Measurements from ENCODE around the gene SIGLEC1. TPM values are rescaled to one million over a fixed set of nuclear protein-coding genes. Genes with fewer than 3 reads are reported as not detected.

The SIGLEC1 gene
- total RNA-seq, 1 experiment from 2014 or later: not detected

- no TSS peak for BruUV-seq (replicated peaks)
- no peak overlapping the region for H3K27ac ChIP-seq (ENCODE audit: low read depth, low read length, poor library complexity, severe bottlenecking)
- H3K4me3 ChIP-seq (ENCODE audit: low read depth, low read length, poor library complexity, severe bottlenecking): no peak overlapping the region
- CTCF ChIA-PET: interaction anchor here (1.4 kb wide), 1 partner anchor 40 kb away, joined by 3 read pairs; no protein-coding TSS in a partner anchor
- intact Hi-C loops (cut with micrococcal nuclease; ENCODE audit: unreplicated experiment): loop anchor here (10.0 kb wide), 1 partner anchor 414 kb away; no protein-coding TSS in a partner anchor
- POLR2A ChIA-PET (ENCODE audit: low non-redundant PET): no interaction called here
- no peaks in the 10 kb centered on the region for H3K4me1 ChIP-seq (ENCODE audit: insufficient read depth, low read length, poor library complexity, severe bottlenecking)
- TF ChIP-seq CTCF (conservative IDR thresholded peaks at IDR 0.05; ENCODE audit: low read depth, low read length) (no peak), EZH2 (IDR thresholded peaks at IDR 0.05; ENCODE audit: borderline replicate concordance, low read depth, low read length, poor library complexity, severe bottlenecking) (no peak)
- H3K9me3 ChIP-seq (ENCODE audit: low read depth, low read length, poor library complexity, severe bottlenecking): no peaks in the 10 kb centered on the region
- peaks cover 40% of the 10 kb centered on the region for H3K27me3 ChIP-seq (replicated peaks; ENCODE audit: insufficient read depth, low read depth, low read length, poor library complexity)
- no peaks in the 10 kb centered on the region for H3K36me3 ChIP-seq (ENCODE audit: insufficient read depth, low read length, poor library complexity, severe bottlenecking)
- DNase-seq (ENCODE audit: low spot score): no peak
These were observed 41.5 kb downstream of the SIGLEC1 start for GRCh38 chr20:3670945-3671344.

GRCh38 chr20:3670511-3670910, 41.9 kb downstream of the SIGLEC1 start:
- intact Hi-C loops (cut with micrococcal nuclease; ENCODE audit: unreplicated experiment): loop anchor here (10.0 kb wide), 1 partner anchor 414 kb away; no protein-coding TSS in a partner anchor
- H3K27me3 ChIP-seq (replicated peaks; ENCODE audit: insufficient read depth, low read depth, low read length, poor library complexity): peaks cover 35% of the 10 kb centered on the region
- TF ChIP-seq EZH2 (IDR thresholded peaks at IDR 0.05; ENCODE audit: borderline replicate concordance, low read depth, low read length, poor library complexity, severe bottlenecking) (no peak), CTCF (conservative IDR thresholded peaks at IDR 0.05; ENCODE audit: low read depth, low read length) (no peak)
- no peak overlapping the region for H3K27ac ChIP-seq (ENCODE audit: low read depth, low read length, poor library complexity, severe bottlenecking)
- BruUV-seq (replicated peaks): no TSS peak
- no peaks in the 10 kb centered on the region for H3K4me1 ChIP-seq (ENCODE audit: insufficient read depth, low read length, poor library complexity, severe bottlenecking)
- DNase-seq (ENCODE audit: low spot score): no peak
- POLR2A ChIA-PET (ENCODE audit: low non-redundant PET): no interaction called here
- H3K36me3 ChIP-seq (ENCODE audit: insufficient read depth, low read length, poor library complexity, severe bottlenecking): no peaks in the 10 kb centered on the region
- CTCF ChIA-PET: interaction anchor here (1.4 kb wide), 1 partner anchor 40 kb away, joined by 3 read pairs; no protein-coding TSS in a partner anchor
- H3K9me3 ChIP-seq (ENCODE audit: low read depth, low read length, poor library complexity, severe bottlenecking): no peaks in the 10 kb centered on the region
- no peak overlapping the region for H3K4me3 ChIP-seq (ENCODE audit: low read depth, low read length, poor library complexity, severe bottlenecking)

- H3K36me3 ChIP-seq (ENCODE audit: insufficient read depth, low read length, poor library complexity, severe bottlenecking): no peaks in the 10 kb centered on the region
- ChIA-PET POLR2A (ENCODE audit: low non-redundant PET) (no interaction called here), CTCF (no interaction called here)
- H3K27ac ChIP-seq (ENCODE audit: low read depth, low read length, poor library complexity, severe bottlenecking): no peak overlapping the region
- no TSS peak for BruUV-seq (replicated peaks)
- no peak for TF ChIP-seq EZH2 (IDR thresholded peaks at IDR 0.05; ENCODE audit: borderline replicate concordance, low read depth, low read length, poor library complexity, severe bottlenecking)
- no peak for TF ChIP-seq CTCF (conservative IDR thresholded peaks at IDR 0.05; ENCODE audit: low read depth, low read length)
- peaks cover 29% of the 10 kb centered on the region for H3K27me3 ChIP-seq (replicated peaks; ENCODE audit: insufficient read depth, low read depth, low read length, poor library complexity)
- intact Hi-C loops (cut with micrococcal nuclease; ENCODE audit: unreplicated experiment): loop anchor here (10.0 kb wide), 1 partner anchor 415 kb away; no protein-coding TSS in a partner anchor
- H3K4me1 ChIP-seq (ENCODE audit: insufficient read depth, low read length, poor library complexity, severe bottlenecking): no peaks in the 10 kb centered on the region
- H3K4me3 ChIP-seq (ENCODE audit: low read depth, low read length, poor library complexity, severe bottlenecking): no peak overlapping the region
- no peak for DNase-seq (ENCODE audit: low spot score)
- H3K9me3 ChIP-seq (ENCODE audit: low read depth, low read length, poor library complexity, severe bottlenecking): no peaks in the 10 kb centered on the region
These were observed 42.6 kb downstream of the SIGLEC1 start for GRCh38 chr20:3669710-3670367.
